VCaP (cell line): ENCODE data around the gene SMPD3.

Experiments used
- H3K27ac ChIP-seq: fragments of 450-650 bp; 2 replicates; pipeline ENCODE4 v1.5.1; 2017
- CTCF ChIP-seq: fragments of 450-650 bp; conservative IDR thresholded peaks from 2 replicates; pipeline ENCODE4 v1.5.1; 2017; ENCODE audit warnings: mild to moderate bottlenecking, moderate library complexity

The SMPD3 gene

GRCh38 chr16:68332411-68333121 lies 115.7 kb downstream of the SMPD3 start:
- TF ChIP-seq CTCF = no peak
- no peak overlapping the region for H3K27ac ChIP-seq

- H3K27ac ChIP-seq = no peak overlapping the region
- TF ChIP-seq CTCF = no peak
These were observed 116.4 kb downstream of the SMPD3 start for GRCh38 chr16:68331879-68332410.

- no peak overlapping the region for H3K27ac ChIP-seq
- TF ChIP-seq CTCF = no peak; the same call in none of the 2 replicates
These were observed 119.4 kb downstream of the SMPD3 start for GRCh38 chr16:68328860-68329390.

- 0 out of 2 replicates have a peak overlapping the region, but pooled peaks have one; percentile 10 for H3K27ac ChIP-seq
- peak; percentile 83 for TF ChIP-seq CTCF
These were observed 120.0 kb downstream of the SMPD3 start for GRCh38 chr16:68328151-68328859.

- no peak for TF ChIP-seq CTCF
- H3K27ac ChIP-seq = no peak overlapping the region
These were observed 123.4 kb downstream of the SMPD3 start for GRCh38 chr16:68324780-68325357.

- TF ChIP-seq CTCF = no peak
- H3K27ac ChIP-seq = no peak overlapping the region
These were observed 124.0 kb downstream of the SMPD3 start for GRCh38 chr16:68324336-68324735.
